DMS53 treated with DMSO at 0.1 percent for 48 hours (cell line): ENCODE data around the gene RNASE12.
"Not testable (repeated sequence)": the region's sequence is repeated elsewhere in the genome, so short reads cannot be mapped to it uniquely, and the experiment has no call there.

Experiments
- DNase-seq: peaks from one replicate; lab custom pipeline; 2025; ENCODE audit not compliant: unreplicated experiment; lab: John Stamatoyannopoulos, UW

RNASE12 gene

DNA sequence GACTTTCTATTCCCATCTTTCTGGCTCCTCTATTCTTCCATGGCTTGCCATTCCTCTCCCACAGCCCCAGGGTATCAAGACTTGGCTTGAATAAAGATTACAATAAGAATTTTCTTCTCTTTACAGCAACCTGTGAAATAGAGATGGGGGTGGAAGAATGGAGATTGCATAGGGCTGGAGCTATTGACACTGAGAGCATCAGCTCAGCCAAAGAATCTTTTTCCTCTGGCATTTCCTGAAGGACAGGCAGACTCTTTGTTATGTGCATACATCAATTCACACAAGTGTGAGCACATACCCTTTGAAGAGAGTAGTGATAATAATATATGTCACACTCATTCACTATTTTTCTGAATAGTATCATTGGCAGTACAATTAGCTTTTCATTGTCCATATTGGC is 8.0 kb downstream of the RNASE12 start:
- DNase-seq: no peak

DNA sequence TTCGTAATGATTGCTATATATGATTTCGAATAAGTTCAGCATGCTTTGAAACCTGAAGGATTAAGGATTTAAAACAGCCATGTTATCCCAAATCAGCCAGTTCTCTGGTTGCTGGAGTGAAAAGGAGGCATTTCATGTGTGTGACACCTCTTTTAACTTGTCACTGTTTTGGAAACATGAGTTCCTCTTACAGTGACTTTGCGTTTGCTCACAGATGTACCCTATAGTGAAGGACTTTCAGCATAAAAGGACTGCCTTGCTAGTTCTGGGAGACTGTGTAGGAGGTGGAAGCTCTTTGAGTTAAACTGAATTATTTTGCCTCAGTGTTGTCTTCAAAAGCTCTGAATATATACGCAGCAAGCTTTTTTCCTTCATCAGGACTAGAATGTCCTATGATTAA is 10.9 kb downstream of the RNASE12 start:
- DNase-seq: no peak

DNA sequence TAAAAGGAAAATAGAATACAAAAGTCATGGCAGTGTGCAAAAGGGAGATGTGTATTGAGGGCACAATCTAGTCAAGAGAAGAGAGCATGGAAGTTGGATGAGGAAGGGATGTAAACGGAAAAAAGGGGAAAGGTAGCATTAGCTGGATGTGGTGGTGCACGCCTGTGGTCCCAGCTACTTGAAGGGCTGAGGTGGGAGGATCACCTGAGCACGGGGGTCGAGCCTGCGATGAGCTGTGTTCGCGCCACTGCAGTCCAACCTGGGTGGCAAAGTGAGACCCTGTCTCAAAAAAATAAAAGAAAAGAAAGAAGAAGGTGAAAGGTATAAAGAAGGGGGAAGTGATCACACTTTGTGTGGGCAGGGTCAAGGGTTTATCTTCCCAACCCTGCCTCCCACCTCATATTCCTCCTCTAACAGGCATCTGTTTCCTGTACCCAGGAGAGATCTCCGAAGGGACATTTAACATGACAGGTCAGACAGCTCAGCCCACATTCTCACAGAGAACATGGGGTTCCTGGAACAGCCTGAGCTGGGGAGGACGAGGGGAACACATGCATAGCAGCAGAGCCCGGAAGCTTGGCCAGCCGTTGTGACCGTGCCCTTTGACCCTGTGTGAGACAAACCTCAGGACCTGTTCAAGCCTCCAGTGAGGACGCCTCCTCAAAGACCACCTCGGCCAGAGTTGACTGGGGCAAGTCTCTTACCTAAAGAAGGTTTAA is 12.2 kb downstream of the RNASE12 start:
- no peak for DNase-seq

DNA sequence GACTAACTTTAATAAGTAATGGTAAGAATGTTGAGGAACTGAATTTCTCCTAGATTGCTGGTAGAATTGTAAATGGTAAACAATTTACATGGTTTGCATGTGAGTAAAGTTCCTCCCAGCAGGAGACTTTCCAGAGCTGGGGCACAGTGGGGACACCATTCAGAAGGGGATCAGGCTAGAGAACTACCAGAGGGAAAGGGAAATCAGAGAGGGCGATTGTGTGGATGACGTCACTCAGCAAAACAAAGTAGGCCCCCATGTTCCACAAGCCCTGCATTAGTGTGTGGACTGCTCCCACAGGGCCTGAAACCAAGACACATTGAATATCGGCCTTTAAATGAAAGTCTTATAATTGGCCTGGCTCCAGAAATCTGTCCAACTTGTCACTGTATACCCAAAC is 12.9 kb downstream of the RNASE12 start:
- DNase-seq: no peak

DNA sequence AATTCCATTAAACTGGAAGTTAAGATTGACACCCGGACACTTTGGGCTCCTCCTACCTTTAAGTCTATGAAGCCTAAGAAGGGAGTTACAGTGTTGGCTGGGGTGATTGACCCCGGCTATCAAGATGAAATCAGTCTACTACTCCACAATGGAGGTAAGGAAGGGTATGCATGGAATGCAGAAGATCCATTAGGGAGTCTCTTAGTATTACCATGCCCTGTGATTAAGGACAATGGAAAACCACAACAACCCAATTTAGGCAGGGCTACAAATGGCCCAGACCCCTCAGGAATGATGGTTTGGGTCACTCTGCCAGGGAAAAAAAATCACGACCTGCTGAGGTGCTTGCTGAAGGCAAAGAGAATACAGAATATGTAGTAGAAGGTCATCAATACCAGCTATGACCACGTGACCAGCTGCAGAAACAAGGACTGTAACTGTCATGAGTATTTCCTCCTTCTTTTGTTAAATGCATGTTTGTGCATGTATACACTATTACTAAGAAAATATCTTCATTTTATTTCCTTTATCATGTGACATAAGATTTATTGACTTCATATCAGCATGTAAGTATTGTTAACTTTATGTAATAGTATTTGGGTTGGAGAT is 18.7 kb downstream of the RNASE12 start:
- DNase-seq: not testable (repeated sequence)

DNA sequence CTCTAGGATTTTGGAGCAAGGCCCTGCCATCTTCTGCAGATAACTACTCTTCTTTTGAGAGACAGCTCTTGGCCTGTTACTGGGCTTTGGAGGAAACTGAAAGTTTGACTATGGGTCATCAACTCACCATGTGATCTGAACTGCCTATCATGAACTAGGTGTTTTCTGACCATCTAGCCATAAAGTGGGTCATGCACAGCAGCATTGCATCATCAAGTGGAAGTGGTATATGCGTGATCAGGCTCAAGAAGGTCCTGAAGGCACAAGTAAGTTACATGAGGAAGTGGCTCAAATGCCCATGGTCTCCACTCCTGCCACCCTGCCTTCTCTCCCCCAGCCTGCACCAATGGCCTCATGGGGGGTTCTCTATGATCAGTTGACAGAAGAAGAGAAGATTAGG is 20.5 kb downstream of the RNASE12 start:
- DNase-seq: not testable (repeated sequence)

DNA sequence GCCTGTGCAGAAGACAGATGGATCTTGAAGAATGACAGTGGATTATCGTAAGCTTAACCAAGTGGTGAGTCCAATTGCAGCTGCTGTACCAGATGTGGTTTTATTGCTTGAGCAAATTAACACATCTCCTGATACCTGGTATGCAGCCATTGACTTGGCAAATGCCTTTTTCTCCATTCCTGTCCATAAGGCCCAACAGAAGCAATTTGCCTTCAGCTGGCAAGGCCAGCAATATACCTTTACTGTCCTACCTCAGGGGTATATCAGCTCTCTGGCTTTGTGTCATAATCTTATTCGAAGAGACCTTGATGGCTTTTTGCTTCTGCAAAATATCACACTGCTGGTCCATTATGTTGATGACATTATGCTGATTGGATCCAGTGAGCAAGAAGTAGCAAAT is 21.3 kb downstream of the RNASE12 start:
- not testable (repeated sequence) for DNase-seq

DNA sequence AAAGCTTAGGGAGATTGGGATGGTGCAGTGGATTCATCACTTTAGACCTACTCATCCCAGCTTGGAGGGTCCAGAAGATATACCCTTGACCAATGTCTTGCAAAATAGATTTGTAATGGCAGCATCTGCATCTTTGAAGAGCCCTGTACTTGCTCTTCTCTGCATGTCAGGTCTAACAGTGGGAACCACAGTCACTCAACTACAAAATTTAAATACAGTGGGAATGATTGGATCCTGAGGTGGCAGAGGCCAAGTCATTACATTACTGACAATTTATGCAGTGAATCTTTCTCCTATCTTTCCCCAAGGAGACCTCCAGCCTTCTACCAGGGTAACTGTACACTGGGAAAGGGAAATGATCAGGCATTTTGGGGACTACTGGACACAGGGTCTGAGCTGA is 22.1 kb downstream of the RNASE12 start:
- no peak for DNase-seq

DNA sequence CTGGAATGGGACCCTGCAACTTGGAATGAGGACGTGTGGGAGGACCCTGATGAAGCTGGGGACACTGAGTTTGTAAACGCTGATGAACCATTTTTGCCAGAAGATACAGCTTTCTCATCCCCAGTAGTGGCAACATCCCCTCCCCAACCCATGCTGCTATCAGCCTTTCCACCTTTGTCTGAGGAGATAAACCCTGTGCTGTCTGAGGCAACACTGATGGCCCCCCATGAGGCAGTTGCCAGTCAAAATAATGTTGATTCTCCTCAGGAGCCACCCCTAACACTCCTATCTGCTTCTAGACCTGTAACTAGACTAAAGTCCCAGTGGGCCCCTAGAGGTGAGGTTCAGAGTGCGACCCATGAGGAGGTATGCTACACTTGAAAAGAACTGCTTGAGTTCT is 22.8 kb downstream of the RNASE12 start:
- no peak for DNase-seq

DNA sequence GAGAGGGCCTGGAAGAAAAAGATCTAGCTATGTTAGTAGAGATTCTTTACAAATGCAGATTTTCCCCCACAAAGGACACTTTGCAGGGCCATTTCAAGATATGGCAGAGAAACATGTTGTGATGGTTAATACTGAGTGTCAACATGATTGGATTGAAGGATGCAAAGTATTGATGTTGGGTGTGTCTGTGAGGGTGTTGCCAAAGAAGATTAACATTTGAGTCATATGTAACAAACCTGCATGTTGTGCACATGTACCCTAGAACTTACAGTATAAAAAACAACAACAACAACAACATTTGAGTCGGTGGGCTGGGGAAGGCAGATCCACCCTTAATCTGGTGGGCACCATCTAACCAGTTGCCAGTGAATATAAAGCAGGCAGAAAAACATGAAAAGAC is 24.0 kb downstream of the RNASE12 start:
- DNase-seq: not testable (repeated sequence)

DNA sequence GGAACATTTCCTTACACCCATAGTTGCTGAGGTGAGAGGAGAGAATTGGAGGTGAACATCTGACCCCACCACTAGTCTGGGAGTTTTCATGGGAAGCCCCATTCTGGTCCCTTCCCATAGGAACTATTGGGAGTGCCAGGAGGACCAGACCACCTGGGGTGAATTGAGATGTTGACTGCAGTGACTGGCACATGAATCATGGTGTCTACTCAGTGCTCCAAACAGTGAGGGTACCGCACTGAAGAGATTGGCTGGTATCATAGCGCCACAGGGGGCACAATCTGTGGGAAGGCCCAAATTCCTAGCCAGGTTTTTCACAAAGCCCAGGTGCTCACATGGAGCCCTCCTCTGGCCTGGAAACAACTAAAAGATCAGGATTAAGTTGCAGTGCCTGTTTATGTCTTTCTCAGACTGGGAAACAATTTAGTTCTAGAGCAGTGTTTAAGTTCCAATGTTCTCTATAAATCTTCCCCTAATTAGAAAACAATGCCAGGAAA is 26.6 kb downstream of the RNASE12 start:
- no peak for DNase-seq

DNA sequence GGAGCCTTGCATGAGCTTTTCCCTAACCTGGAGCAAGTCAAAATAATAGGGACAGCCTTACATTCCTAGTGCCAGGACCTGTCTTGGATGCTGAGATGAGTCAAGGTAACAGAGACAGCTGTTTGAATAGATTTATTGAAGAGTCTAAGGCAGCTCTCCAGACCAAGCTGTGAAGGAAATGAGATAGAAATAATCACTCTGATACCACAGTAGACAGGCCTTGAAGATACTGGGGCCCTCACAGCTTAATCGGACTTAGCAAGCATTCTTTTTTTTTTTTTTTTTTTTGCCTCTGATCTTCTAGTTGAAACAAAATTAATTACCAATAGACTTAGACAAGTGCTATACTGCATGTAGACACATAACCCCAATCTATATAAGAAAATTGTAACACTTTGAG is 27.2 kb downstream of the RNASE12 start:
- DNase-seq: no peak

DNA sequence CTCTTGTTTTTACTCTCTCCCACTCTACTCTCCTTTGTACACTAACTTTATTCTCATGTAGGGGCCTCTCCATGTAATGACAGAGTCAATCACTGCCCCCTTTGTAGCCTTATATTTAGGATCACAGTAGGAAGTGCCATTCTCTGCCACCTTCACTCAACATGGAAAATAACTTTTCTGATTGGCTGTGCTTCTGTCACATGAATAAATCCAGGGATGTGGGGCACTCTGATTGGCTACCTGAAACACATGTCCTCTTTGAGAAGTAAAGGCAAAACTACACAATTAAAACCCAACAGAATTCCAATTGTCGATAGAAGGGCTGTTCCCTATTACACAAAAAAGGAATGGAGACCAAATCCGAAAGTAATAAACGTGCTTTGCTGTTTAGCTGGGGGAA is 30.2 kb downstream of the RNASE12 start, which contains the start of gene RNASE9:
RNASE9 (minus strand) TSS at position 87 of the 400 bp plus-strand sequence.
- no peak for DNase-seq

DNA sequence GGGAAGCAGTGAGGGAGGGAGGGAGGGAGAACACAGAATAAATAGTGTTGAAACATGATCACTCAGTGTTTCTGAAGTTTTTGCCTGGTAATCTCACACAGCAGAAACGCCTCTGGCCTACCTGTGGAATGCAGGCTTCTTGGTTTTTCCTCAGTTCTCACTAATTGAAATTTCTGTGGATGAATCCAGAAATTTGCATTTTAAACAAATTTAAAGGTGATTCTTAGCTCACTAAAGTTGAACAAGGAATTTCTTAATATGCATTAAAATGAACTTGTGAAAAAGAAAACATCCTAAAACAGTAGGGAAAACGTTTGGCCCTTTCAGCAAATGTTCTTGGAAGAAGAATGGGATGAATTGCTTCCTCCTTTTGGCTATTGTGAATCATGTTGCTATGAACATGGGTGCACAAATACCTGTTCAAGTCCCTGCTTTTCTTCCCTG is 31.7 kb downstream of the RNASE12 start:
- no peak for DNase-seq

DNA sequence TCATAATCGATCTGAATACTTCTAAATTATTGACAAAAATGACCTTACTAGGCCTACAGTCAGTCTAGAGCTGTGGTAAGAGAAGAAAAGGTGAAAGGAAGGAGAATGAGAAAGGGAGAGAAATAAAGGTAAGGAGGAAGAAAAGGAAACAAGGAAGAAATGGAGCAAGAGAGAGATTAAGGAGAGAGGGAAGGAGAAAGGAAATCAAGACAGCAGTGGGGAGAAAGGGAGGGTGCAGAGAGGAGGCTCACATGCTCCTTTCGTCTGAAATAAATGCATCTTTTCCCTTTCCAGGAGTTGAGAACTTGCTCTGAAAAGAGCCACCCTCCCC is 34.0 kb downstream of the RNASE12 start:
- DNase-seq: no peak

DNA sequence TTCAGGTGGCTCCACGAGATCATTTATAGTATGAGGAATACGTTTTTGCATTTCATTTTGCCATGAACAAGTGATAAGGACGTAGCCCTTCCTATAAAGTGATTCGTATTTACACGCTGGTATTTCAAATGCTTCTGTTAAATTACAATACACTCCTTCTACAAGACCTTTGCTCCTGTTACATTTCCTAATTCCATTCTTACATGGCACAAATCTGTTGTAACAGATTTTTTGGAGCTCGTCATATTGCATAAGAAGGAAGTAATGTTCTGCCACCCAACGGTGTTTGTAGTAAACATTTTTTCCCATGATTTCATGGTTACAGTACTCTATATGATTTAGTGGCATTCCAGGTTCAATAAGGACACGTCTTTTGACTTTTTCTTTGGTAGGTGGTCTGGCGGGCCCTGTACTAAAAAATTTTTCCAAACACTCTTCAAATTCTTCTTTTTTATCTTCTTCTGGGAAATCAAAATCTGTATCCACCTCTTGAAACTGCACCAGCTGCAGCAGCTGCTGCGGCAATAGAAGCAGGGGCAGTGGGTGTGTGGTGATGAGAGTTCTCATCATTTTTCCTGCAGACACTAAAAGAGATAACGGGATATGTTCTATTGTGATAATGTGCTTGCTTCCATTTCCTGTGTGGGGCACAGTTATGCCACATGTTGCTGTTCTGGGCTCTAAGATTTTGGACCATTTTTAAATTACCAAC is 34.5 kb downstream of the RNASE12 start:
- DNase-seq: no peak

DNA sequence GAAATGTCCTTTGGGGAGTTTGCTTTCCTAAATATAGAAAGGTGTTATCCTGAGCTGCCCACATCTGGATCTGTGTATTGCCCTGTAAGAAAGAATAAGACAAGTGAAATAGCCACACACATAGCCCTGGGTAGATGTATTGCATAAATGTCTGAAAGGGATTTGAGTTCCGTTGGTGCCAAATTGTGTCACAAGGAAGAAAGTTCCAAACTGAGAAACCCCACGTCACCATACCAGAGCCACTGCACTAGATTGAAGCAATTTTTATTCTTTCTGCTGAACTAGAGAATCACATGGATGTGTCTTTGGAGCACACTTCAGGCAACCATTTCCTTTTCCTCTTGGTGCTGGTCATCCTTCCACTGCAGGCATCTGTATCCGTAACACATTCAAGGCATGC is 35.3 kb downstream of the RNASE12 start:
- DNase-seq: no peak

DNA sequence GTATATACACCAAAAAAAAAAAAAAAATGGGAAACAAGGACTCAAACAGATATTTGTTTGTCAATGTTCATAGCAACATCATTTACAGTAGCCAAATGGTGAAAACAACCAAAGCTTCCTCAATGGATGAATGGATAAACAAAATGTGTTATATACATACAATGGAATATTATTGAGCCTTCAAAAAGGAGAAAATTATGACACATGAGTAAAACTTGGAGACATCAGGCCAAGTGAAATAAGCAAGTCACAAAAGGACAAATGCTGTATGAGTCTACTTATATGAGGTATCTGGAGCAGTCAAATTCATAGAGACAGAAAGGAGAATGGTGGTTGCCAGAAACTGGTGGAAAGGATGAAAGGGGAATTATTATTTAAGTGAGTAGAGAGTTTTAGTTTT is 38.2 kb downstream of the RNASE12 start:
- DNase-seq: no peak

DNA sequence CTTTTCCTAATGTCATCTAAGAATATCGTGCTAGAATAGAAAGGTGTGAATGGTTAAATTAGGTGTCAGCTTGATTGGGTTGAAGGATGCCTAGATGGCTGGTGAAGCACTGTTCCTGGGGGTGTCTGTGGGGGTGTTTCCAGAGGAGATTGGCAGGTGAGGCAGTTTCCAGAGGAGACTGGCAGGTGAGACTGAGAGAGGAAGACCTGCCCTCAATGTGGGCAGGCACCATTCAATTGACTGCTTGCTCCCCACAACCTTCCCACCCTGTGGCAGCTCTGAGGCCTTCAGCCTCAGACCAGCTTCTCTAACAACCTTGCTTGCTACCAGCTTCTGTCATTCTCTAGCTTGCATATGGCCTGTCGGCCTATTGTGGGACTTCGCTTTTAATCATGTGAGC is 39.6 kb downstream of the RNASE12 start:
- DNase-seq: no peak

DNA sequence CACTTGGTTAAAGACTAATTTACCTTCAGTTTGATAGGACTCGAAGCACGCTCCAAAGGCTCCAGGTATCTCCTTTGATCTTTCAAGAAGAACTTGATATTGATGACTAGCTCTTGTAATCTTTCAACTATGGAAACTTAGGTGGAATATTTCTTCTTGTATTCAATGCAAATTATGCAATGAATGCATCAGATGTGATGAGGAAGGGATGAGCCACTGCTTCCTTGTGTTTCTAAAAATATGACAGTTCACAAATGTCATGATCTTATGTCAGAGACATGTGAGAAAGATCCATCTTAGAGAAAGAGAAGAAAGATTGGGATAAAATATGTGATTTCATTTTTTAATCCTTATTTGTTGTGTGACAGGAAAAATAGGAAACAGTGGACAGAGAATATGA is 40.2 kb downstream of the RNASE12 start:
- DNase-seq: no peak

DNA sequence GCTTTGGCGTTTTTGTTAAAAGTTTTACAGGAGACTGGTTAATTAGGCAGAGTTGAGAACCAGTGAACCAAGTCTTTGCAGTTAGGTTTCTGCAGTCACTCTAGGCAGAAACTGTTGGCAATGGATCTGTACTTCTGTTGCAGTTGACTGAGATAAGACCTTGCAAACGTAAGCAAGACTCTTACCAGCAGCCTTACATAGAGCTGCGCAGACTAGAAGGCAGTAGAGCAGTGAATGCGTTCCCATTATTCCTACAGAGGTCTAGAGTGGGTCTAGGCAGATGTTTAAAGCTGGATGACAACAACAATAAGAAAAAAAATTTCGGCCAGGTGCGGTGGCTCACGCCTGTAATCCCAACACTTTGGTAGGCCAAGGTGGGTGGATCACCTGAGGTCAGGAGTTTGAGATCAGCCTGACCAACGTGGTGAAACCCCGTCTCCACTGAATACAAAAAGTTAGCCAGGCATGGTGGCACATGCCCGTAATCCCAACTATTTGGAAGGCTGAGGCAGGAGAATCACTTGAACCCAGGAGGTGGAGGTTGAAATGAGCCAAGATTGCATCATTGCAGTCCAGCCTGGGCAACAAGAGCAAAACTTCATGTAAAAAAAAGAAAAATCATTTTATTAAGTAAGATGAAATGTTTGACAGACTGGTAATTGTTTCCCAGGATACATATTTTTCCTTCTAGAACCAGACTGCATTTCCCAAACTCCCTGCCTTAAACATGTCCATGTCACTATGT is 42.6 kb downstream of the RNASE12 start:
- no peak for DNase-seq
